GM18870 (cell line): Measurements from ENCODE around the gene SPTY2D1.

Experiments used
- ATAC-seq: cut with Tn5 transposase; IDR thresholded peaks from one replicate; pipeline ENCODE4 v1.9.1; 2021; ENCODE audit warnings: moderate library complexity; ENCODE audit not compliant: unreplicated experiment

The SPTY2D1 gene

GRCh38 chr11:18566406-18566805 is 67.7 kb downstream of the SPTY2D1 start:
- no peak for ATAC-seq

DNA sequence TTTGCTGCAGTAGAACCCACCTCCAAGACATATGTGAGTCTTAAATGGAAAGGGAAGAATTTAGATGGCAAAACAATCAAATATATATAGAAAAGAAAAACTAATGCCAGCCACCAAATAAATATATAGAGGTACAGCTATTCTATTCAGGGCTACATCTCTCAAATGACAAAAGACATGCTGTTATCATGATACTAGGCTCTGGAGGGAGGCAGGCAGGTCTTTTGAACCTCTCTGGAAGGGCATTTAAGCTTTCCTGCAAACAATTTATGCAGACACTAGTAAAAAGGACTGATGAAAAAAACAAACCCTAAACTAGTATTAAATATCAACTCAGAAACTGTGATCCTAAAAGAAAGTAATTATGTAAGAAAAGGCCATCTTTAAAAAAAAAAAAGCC is 70.0 kb downstream of the SPTY2D1 start:
- ATAC-seq, result no peak

- no peak for ATAC-seq
Measured at GRCh38 chr11:18563090-18563730, 70.9 kb downstream of the SPTY2D1 start.
